ENCODE data around the gene PARD3. TPM values are rescaled to one million over a fixed set of nuclear protein-coding genes. Genes with fewer than 3 reads are reported as not detected.
A peak's percentile ranks its signal among the peaks of the same experiment; 100 is the strongest.
"Not testable (repeated sequence)": the region's sequence is repeated elsewhere in the genome, so short reads cannot be mapped to it uniquely, and the experiment has no call there.

The PARD3 gene
- polyA plus RNA-seq, 3 donors from 2014 or later = 0.72 TPM; not detected in 2

GRCh38 chr10:34762156-34762555, 52.9 kb downstream of the PARD3 start:
- peaks cover 0 to 4% (median 0%) of the 10 kb centered on the region in 3 donors for H3K27me3 Mint-ChIP-seq (ENCODE audit: low read depth in 3 of 3)
- no peaks in the 10 kb centered on the region for H3K4me1 Mint-ChIP-seq
- DNase-seq = no peak
- no peak overlapping the region for H3K4me3 Mint-ChIP-seq
- H3K36me3 Mint-ChIP-seq = no peaks in the 10 kb centered on the region
- no peak overlapping the region for H3K27ac Mint-ChIP-seq
- peaks cover 0 to 2% (median 0%) of the 10 kb centered on the region in 6 donors for H3K9me3 Mint-ChIP-seq

DNA sequence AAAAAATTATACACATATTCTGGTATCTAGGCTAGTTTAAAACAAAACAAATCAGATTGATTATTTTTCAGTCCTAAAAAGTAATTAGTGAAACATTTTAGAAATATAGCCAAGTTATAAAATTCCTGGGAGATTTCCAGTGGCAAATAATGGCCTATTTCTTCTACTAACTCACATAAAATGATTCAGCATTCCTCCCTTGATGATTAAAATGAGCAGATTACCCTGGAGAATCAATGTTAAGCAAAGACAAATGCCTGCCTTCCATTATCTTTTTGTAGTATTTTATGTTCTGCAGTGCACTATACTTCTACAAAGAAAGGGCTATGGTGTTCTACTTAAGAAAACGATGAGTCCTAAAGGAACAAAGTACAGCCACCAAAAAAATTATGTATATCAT, 53.6 kb downstream of the PARD3 start:
- Mint-ChIP-seq H3K9me3 (peaks cover 0 to 2% (median 0%) of the 10 kb centered on the region in 6 donors), H3K36me3 (no peaks in the 10 kb centered on the region), H3K4me3 (no peak overlapping the region), H3K27me3 (ENCODE audit: low read depth in 3 of 3) (peaks cover 0 to 1% (median 0%) of the 10 kb centered on the region in 3 donors), H3K27ac (no peak overlapping the region), H3K4me1 (no peaks in the 10 kb centered on the region)
- no peak for DNase-seq

DNA sequence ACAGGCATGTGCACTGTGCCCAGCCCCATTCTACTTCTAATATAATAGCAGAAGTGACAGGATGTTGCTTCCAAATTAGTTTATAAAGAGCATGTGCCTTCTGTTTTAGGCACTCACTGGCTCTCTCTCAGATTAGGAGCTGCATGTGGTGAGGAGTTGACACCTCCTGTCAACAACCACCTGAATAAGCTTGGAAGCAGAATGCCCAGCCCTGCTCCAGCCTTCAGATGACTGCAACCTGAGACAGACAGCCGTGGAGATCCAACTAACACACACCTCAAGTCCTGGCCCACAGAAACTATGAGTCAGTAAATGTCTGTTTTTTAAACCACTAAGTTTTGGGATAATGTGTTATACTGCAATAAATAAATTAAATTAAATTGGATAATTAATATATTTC, 54.5 kb downstream of the PARD3 start:
- Mint-ChIP-seq H3K36me3 (no peaks in the 10 kb centered on the region), H3K27me3 (ENCODE audit: low read depth in 3 of 3) (peaks cover 0 to 2% (median 1%) of the 10 kb centered on the region in 3 donors), H3K27ac (no peak overlapping the region), H3K4me3 (no peak overlapping the region), H3K4me1 (no peaks in the 10 kb centered on the region), H3K9me3 (peaks cover 0 to 2% (median 0%) of the 10 kb centered on the region in 6 donors)
- no peak for DNase-seq

DNA sequence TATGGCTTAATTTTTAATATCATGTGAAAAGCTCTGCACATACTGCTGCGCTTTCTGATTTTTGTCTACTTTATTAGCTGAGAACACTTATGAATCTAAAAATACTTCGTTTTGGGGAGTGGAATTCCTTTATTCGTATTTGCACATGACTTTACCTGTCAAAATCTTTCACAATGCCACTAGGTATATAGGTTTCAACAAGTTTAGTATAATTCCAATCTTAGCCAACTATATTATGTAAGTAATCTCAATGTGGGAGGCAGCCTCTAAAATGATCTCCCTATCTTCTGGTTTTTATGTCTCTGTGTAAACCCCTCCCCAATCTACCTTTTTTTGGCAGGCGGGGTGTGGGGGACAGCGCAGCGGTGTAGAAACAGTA, 55.3 kb downstream of the PARD3 start:
- Mint-ChIP-seq H3K9me3 (peaks cover 0 to 2% (median 0%) of the 10 kb centered on the region in 6 donors), H3K4me1 (no peaks in the 10 kb centered on the region)

GRCh38 chr10:34759161-34759836, 55.8 kb downstream of the PARD3 start:
- Mint-ChIP-seq H3K36me3 (no peaks in the 10 kb centered on the region), H3K27me3 (ENCODE audit: low read depth in 3 of 3) (peaks cover 0 to 4% (median 1%) of the 10 kb centered on the region in 3 donors), H3K4me3 (no peak overlapping the region), H3K9me3 (peaks cover 0 to 2% (median 0%) of the 10 kb centered on the region in 6 donors), H3K27ac (no peak overlapping the region), H3K4me1 (no peaks in the 10 kb centered on the region)
- no peak for DNase-seq

More for the DNA sequence above, 55.3 kb downstream of the PARD3 start:
- Mint-ChIP-seq H3K4me3 (no peak overlapping the region), H3K36me3 (no peaks in the 10 kb centered on the region), H3K27me3 (ENCODE audit: low read depth in 3 of 3) (peaks cover 0 to 4% (median 1%) of the 10 kb centered on the region in 3 donors), H3K27ac (no peak overlapping the region)
- no peak for DNase-seq

DNA sequence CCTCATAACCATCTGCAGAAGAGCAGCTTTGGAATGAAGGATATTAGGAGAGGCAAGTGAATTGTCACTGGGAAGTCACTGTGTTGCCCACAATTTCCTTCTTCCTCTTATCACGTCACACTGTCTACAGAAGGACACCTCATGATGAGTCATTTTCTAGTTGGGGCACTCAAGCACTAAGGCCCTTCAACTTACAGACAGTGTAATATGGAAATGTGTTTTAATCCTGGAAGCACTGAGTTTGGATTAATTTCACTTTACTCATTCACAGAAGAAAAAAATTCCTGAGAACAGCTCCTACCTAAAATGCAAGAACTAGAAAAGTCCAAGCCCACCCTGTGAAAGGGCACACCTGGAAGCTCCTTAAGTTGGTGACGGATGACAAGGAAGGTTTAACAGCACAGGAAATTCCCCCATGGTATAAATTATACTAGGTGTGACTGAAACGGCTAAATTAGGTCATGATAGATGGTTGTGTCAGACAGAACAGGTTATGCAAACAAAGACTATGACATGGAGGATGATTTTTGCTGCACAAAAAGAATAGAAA, 56.6 kb downstream of the PARD3 start:
- H3K9me3 Mint-ChIP-seq = no peaks in the 10 kb centered on the region
- H3K4me1 Mint-ChIP-seq = no peaks in the 10 kb centered on the region
- H3K36me3 Mint-ChIP-seq = no peaks in the 10 kb centered on the region
- DNase-seq = no peak
- peaks cover 0 to 4% (median 1%) of the 10 kb centered on the region in 3 donors for H3K27me3 Mint-ChIP-seq (ENCODE audit: low read depth in 3 of 3)
- H3K27ac Mint-ChIP-seq = no peak overlapping the region
- no peak overlapping the region for H3K4me3 Mint-ChIP-seq

DNA sequence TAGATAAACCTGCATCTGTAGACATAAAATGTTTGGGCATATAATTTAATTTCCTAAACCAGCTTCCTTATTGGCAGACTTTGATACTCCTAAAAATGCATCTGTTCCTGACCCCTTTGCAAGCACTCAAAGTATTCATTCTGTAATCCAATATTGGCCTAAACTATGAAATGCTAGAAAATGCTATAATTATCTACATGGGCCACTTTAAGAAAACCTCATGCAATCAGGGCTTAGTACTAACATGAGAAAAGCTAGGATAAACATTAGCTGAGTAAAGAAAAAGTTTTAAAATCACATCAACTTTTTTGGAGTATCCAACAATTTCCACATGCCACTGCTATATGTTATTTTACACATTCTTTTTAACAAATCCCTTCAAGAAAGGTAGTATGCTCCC, 57.2 kb downstream of the PARD3 start:
- Mint-ChIP-seq H3K36me3 (no peaks in the 10 kb centered on the region), H3K27me3 (ENCODE audit: low read depth in 3 of 3) (peaks cover 0 to 4% (median 1%) of the 10 kb centered on the region in 3 donors), H3K9me3 (no peaks in the 10 kb centered on the region), H3K4me1 (no peaks in the 10 kb centered on the region), H3K27ac (no peak overlapping the region), H3K4me3 (no peak overlapping the region)
- no peak for DNase-seq

DNA sequence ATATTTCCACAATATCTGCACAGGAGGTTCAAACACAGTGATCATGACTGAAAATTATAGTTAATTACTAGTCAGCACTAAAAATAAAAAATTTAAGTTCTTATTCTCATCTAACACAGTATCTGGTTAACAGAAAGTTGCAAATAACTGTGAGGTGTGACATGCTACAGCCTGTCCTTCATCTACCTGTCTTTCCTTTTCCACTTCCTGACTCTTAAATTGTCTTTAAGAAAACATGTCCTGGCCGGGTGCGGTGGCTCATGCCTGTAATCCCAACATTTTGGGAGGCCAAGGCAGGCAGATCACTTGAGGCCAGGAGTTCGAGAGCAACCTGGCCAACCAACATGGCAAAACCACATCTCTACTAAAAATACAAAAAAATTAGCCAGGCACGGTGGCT, 57.9 kb downstream of the PARD3 start:
- not testable (repeated sequence) for H3K27ac Mint-ChIP-seq; H3K36me3 Mint-ChIP-seq; H3K27me3 Mint-ChIP-seq (ENCODE audit: low read depth in 3 of 3)

GRCh38 chr10:34756584-34756983, 58.5 kb downstream of the PARD3 start:
- H3K4me1 Mint-ChIP-seq = no peaks in the 10 kb centered on the region
- peaks cover 0 to 4% (median 1%) of the 10 kb centered on the region in 3 donors for H3K27me3 Mint-ChIP-seq (ENCODE audit: low read depth in 3 of 3)
- no peaks in the 10 kb centered on the region for H3K36me3 Mint-ChIP-seq
- H3K4me3 Mint-ChIP-seq = no peak overlapping the region
- H3K9me3 Mint-ChIP-seq = no peaks in the 10 kb centered on the region
- H3K27ac Mint-ChIP-seq = no peak overlapping the region
- no peak for DNase-seq

More for the DNA sequence above, 57.9 kb downstream of the PARD3 start:
- DNase-seq, H3K9me3 Mint-ChIP-seq, H3K4me1 Mint-ChIP-seq, H3K4me3 Mint-ChIP-seq: not testable (repeated sequence)

GRCh38 chr10:34753014-34753757, 61.9 kb downstream of the PARD3 start:
- Mint-ChIP-seq H3K9me3 (no peaks in the 10 kb centered on the region), H3K4me1 (no peaks in the 10 kb centered on the region), H3K36me3 (no peaks in the 10 kb centered on the region), H3K4me3 (no peak overlapping the region), H3K27ac (no peak overlapping the region), H3K27me3 (ENCODE audit: low read depth in 3 of 3) (peaks cover 0 to 4% (median 2%) of the 10 kb centered on the region in 3 donors)
- no peak for DNase-seq

DNA sequence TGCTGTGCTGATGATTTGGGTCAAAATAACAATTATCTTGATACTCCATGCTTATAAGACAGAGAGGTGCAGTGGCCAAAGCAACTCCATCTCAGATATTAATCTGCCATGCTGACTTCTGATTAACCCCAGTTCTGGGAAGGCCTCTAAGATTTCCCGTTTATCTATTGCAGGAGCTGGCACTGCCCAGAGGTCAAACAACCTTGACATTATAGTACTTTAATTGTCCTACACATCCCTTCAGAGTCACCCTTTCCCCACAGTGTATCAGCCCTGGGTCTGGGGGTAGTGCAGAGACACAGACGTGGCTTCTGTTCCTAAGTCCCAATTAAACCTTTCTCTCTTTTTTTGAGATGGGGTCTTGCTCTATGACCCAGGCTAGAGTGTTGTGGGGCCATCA, 63.8 kb downstream of the PARD3 start:
- Mint-ChIP-seq H3K9me3 (no peaks in the 10 kb centered on the region), H3K27ac (no peak overlapping the region)

DNA sequence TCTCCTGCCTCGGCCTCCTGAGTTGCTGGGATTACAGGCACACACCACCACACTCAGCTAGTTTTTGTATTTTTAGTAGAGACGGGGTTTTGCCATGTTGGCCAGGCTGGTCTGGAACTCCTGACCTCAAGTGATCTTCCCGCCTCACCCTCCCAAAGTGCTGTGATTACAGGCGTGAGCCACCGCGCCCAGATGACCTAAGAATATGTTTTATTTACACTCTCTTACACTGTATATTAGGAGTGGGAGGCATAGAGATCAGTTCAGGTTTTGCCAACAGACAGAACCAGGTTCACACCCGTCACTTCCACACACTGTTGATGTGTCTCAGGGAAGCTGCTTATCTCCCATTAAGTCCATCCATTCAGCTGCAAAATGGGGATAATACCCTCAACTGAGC, 64.3 kb downstream of the PARD3 start:
- H3K4me3 Mint-ChIP-seq; H3K9me3 Mint-ChIP-seq; H3K4me1 Mint-ChIP-seq; DNase-seq; H3K36me3 Mint-ChIP-seq; H3K27me3 Mint-ChIP-seq (ENCODE audit: low read depth in 3 of 3); H3K27ac Mint-ChIP-seq: not testable (repeated sequence)

More for the DNA sequence above, 63.8 kb downstream of the PARD3 start:
- DNase-seq = no peak
- Mint-ChIP-seq H3K4me1 (no peaks in the 10 kb centered on the region), H3K4me3 (no peak overlapping the region), H3K27me3 (ENCODE audit: low read depth in 3 of 3) (peaks cover 0 to 4% (median 2%) of the 10 kb centered on the region in 3 donors), H3K36me3 (no peaks in the 10 kb centered on the region)

DNA sequence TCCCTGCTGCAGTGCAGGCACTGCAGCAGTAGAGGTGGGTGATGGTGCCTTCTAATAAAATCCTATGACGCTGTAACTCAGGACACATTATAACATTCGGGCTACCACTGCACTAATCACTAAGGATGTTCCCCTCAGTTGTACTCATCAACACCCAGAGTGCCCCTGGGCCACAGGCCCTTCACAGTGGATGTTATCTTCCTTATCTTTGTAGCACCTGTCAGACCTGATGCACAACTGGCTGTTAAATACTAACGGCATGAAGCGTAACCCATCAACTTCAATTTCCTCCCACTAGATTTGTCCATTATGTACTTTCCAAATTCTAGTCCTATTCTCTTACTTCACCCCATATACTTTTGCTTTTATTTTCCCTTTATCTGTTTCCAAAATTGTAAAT, 66.3 kb downstream of the PARD3 start:
- Mint-ChIP-seq H3K27ac (no peak overlapping the region), H3K4me3 (peak overlapping the region in 1 of 5 donors; percentile 2), H3K4me1 (no peaks in the 10 kb centered on the region), H3K36me3 (no peaks in the 10 kb centered on the region), H3K27me3 (ENCODE audit: low read depth in 3 of 3) (peaks cover 0 to 3% (median 2%) of the 10 kb centered on the region in 3 donors), H3K9me3 (no peaks in the 10 kb centered on the region)
- DNase-seq = no peak

- Mint-ChIP-seq H3K4me3 (no peak overlapping the region), H3K4me1 (no peaks in the 10 kb centered on the region), H3K36me3 (no peaks in the 10 kb centered on the region), H3K27ac (no peak overlapping the region), H3K27me3 (ENCODE audit: low read depth in 3 of 3) (peaks cover 0 to 3% (median 2%) of the 10 kb centered on the region in 3 donors), H3K9me3 (no peaks in the 10 kb centered on the region)
- no peak for DNase-seq
These were observed 66.7 kb downstream of the PARD3 start for GRCh38 chr10:34748357-34748756.
